K562 (cell line): ENCODE measurements around the gene YBX1. TPM values are rescaled to one million over a fixed set of nuclear protein-coding genes. Genes with fewer than 3 reads are reported as not detected.

Source experiments
- ATAC-seq: fragments of 200-7000 bp; cut with Tn5 transposase; 3 replicates; pipeline ENCODE4 v1.9.1; 2020; ENCODE audit warnings: moderate library complexity
- BruUV-seq: library from RNA; stranded (reverse); fragments of 400-500 nt; replicated peaks from 2 replicates; lab custom pipeline; 2021; lab: Mats Ljungman, UMichigan
- CTCF ChIA-PET: fragments of 300-600 bp; formaldehyde crosslinking; extraction: SDS; loops from one replicate; lab custom pipeline; 2021; ENCODE audit warnings: low intra/inter-chr PET ratio; lab: Yijun Ruan, JAX
- POLR2A ChIA-PET: fragments of 300-600, 350-650 bp; sonication (Branson Sonifier 250); formaldehyde crosslinking; extraction: SDS; loops from one replicate; lab custom pipeline; 2021; ENCODE audit warnings: antibody characterized with exemption, inconsistent platforms; lab: Yijun Ruan, JAX
- DNase-seq, 4 experiments: peaks; one replicate each; pipeline versions ENCODE4 v3.0.0 to v3.0.0-alpha.2; 2011 to 2018; ENCODE audit warnings: low spot score in 3 of 4, mixed read lengths in 3 of 4; ENCODE audit errors: extremely low read depth in 1 of 4
- FAIRE-seq: peaks from 2 replicates; lab custom pipeline; 2011; peaks lifted over from hg19 to GRCh38; lab: Jason Lieb, UNC
- H2AFZ ChIP-seq: 2 replicates; pipeline ENCODE4 v1.6.0; 2011; ENCODE audit warnings: low read depth, low read length, control low read depth, inconsistent platforms
- H3K27ac ChIP-seq: fragments of 200-600 bp; 3 replicates; pipeline ENCODE4 v1.8.0; 2011; ENCODE audit warnings: low read depth, mild to moderate bottlenecking, control low read depth, inconsistent platforms, low read length, moderate library complexity, mixed read lengths; ENCODE audit errors: extremely low read depth
- H3K27me3 ChIP-seq, 2 experiments: fragments of 300-600 bp in 1 of 2; 2 replicates in 1 of 2; 3 replicates in 1 of 2; pipeline versions ENCODE4 v1.6.0 to v1.8.0; 2011; ENCODE audit warnings: inconsistent platforms in 2 of 2, low read length in 2 of 2, mild to moderate bottlenecking in 1 of 2, mixed read lengths in 1 of 2, moderate library complexity in 1 of 2; ENCODE audit not compliant: control insufficient read depth in 2 of 2, insufficient read depth in 2 of 2
- H3K36me3 ChIP-seq: fragments of 300-600 bp; 3 replicates; pipeline ENCODE4 v1.8.0; 2011; ENCODE audit warnings: mild to moderate bottlenecking, low read length, inconsistent platforms; ENCODE audit not compliant: control insufficient read depth, insufficient read depth
- H3K4me1 ChIP-seq, 2 experiments: fragments of 200-600 bp in 1 of 2; replicated peaks in 1 of 2; 2 replicates in 1 of 2; 3 replicates in 1 of 2; pipeline versions ENCODE4 v1.5.1 to v1.8.0; 2011; ENCODE audit warnings: inconsistent platforms in 2 of 2, low read length in 2 of 2, mild to moderate bottlenecking in 1 of 2, mixed read lengths in 1 of 2, moderate library complexity in 1 of 2; ENCODE audit not compliant: control insufficient read depth in 2 of 2, insufficient read depth in 2 of 2
- H3K4me2 ChIP-seq: 2 replicates; pipeline ENCODE4 v1.6.1; 2011; ENCODE audit warnings: low read length, control low read depth, inconsistent platforms, mixed read lengths; ENCODE audit not compliant: insufficient read depth
- H3K4me3 ChIP-seq: fragments of 200-600 bp; sonication (generic), shearing (Covaris generic); 2 replicates; pipeline ENCODE4 v1.5.1; 2016; ENCODE audit warnings: control low read depth, inconsistent platforms
- H3K79me2 ChIP-seq: fragments of 200-600 bp; 3 replicates; pipeline ENCODE4 v1.8.0; 2011; ENCODE audit warnings: low read length, inconsistent platforms; ENCODE audit not compliant: control insufficient read depth, insufficient read depth
- H3K9ac ChIP-seq, 2 experiments: 2 replicates each; pipeline versions ENCODE4 v1.6.0 to v1.6.1; 2011; ENCODE audit warnings: low read depth in 2 of 2, low read length in 2 of 2, control low read depth in 1 of 2, inconsistent platforms in 1 of 2, mild to moderate bottlenecking in 1 of 2, mixed read lengths in 1 of 2; ENCODE audit not compliant: insufficient read depth in 1 of 2
- H3K9me1 ChIP-seq: one replicate; pipeline ENCODE4 v1.6.0; 2011; ENCODE audit warnings: inconsistent platforms, mild to moderate bottlenecking, low read length, moderate library complexity; ENCODE audit not compliant: control insufficient read depth, insufficient read depth
- H3K9me3 ChIP-seq: replicated peaks from 2 replicates; pipeline ENCODE4 v1.5.1; 2011; ENCODE audit warnings: low read depth, low read length, inconsistent platforms; ENCODE audit not compliant: control insufficient read depth, insufficient read depth
- H4K20me1 ChIP-seq: replicated peaks from 2 replicates; pipeline ENCODE4 v1.6.1; 2011; ENCODE audit warnings: low read length, inconsistent platforms, mixed read lengths; ENCODE audit not compliant: control insufficient read depth, insufficient read depth
- BRF1 ChIP-seq: IDR thresholded peaks from 3 replicates; pipeline ENCODE4 v1.6.1; 2011; ENCODE audit warnings: borderline replicate concordance, mild to moderate bottlenecking; ENCODE audit not compliant: insufficient read length; ENCODE audit errors: extremely low read depth
- CREBBP ChIP-seq: IDR thresholded peaks from one replicate; pipeline ENCODE4 v1.6.1; 2012; ENCODE audit warnings: low read depth, mild to moderate bottlenecking, control low read depth, inconsistent platforms, low read length
- FOXA3 ChIP-seq, 2 experiments: fragments of 450-650 bp in 1 of 2; sonication (generic) in 1 of 2; formaldehyde crosslinking; IDR thresholded peaks in 1 of 2; conservative IDR thresholded peaks in 1 of 2; 2 replicates each; pipeline versions ENCODE4 v1.4.0 to v1.8.0; 2020 to 2022; ENCODE audit warnings: mild to moderate bottlenecking in 2 of 2, missing genetic modification reagents in 1 of 2
- KLF6 ChIP-seq: fragments of 250-450 bp; sonication (Bioruptor Pico); IDR thresholded peaks from 2 replicates; pipeline ENCODE4 v1.4.0; 2020; ENCODE audit warnings: mild to moderate bottlenecking, moderate library complexity, borderline replicate concordance
- MAFF ChIP-seq: IDR thresholded peaks from 2 replicates; pipeline ENCODE4 v1.6.1; 2012; ENCODE audit warnings: low read length, improper control_type of control experiment
- NFIC ChIP-seq: fragments of 450-650 bp; IDR thresholded peaks from 2 replicates; pipeline ENCODE4 v1.6.1; 2017; ENCODE audit warnings: mild to moderate bottlenecking, inconsistent platforms
- NRF1 ChIP-seq, 2 experiments: fragments of 450-650 bp; IDR thresholded peaks in 1 of 2; conservative IDR thresholded peaks in 1 of 2; 2 replicates each; pipeline ENCODE4 v1.6.1; 2014; ENCODE audit warnings: mild to moderate bottlenecking in 2 of 2
- SNAPC5 ChIP-seq: fragments of 250-450 bp; sonication (Bioruptor Pico); IDR thresholded peaks from 2 replicates; pipeline ENCODE4 v1.8.0; 2021; ENCODE audit warnings: moderate library complexity, mild to moderate bottlenecking, inconsistent platforms
- STAT6 ChIP-seq: sonication (generic); formaldehyde crosslinking; IDR thresholded peaks from 2 replicates; pipeline ENCODE4 v1.8.1; 2023; ENCODE audit warnings: mild to moderate bottlenecking, missing genetic modification reagents
- ZC3H4 ChIP-seq: sonication (generic); formaldehyde crosslinking; IDR thresholded peaks from 2 replicates; pipeline ENCODE4 v1.9.0; 2021; ENCODE audit warnings: missing genetic modification reagents, borderline replicate concordance
- ZNF408 ChIP-seq: fragments of 250-450 bp; sonication (Bioruptor Pico); IDR thresholded peaks from 2 replicates; pipeline ENCODE4 v1.4.0; 2020; ENCODE audit warnings: low read depth, mild to moderate bottlenecking, moderate library complexity
- ZNF780A ChIP-seq: fragments of 250-450 bp; sonication (Bioruptor Pico); IDR thresholded peaks from 2 replicates; pipeline ENCODE4 v1.5.0; 2021; ENCODE audit warnings: mild to moderate bottlenecking
- WGBS: fragments of 100-300 bp; shearing (Covaris generic); methylation state at CpG from one replicate; pipeline ENCODE4 v1.1.6; 2016; ENCODE audit warnings: low coverage, mixed read lengths; ENCODE audit not compliant: insufficient coverage; ENCODE audit errors: missing lambda C conversion rate; 5-methylcytosine and 5-hydroxymethylcytosine counted together
- in situ Hi-C: fragments of 300-500 bp; cut with MboI; formaldehyde crosslinking; loops from 4 replicates; pipeline ENCODE4 v1.15.0; 2018; ENCODE audit warnings: inconsistent platforms, mixed read lengths
- intact Hi-C: fragments of 100-400 bp; cut with micrococcal nuclease; formaldehyde crosslinking; loops from 2 replicates; pipeline ENCODE4 v1.14.2; 2022
- polyA plus RNA-seq, 8 experiments: library from polyadenylated mRNA; depleted of rRNA in 4 of 8; stranded (reverse) in 5 of 8; unstranded in 3 of 8; fragments of >200 nt; fragmentation: Nextera tagmentation in 2 of 8; fragmentation: Illumina TruSeq in 1 of 8; extraction: Ambion mirVana in 2 of 8; extraction: Trizol in 1 of 8; gene quantifications; 2 replicates each; pipeline versions ENCODE4 v1.2.1 to v1.2.3, GENCODE V29; 2011 to 2014; ENCODE audit warnings: inconsistent platforms in 1 of 8, missing spikeins in 1 of 8
- total RNA-seq, 7 experiments: library from RNA; depleted of rRNA in 6 of 7; stranded (reverse); fragments of >200 nt in 6 of 7; fragmentation: Illumina TruSeq in 2 of 7; extraction: Trizol in 2 of 7; gene quantifications; 2 replicates each; pipeline versions ENCODE4 v1.2.1 to v1.2.3, GENCODE V29; 2011 to 2021; ENCODE audit warnings: low replicate concordance in 1 of 7

The YBX1 gene
- total and polyA plus RNA-seq, 9 of the 15 experiments (the other 6 are each of a cell fraction or from before 2014, with no cell fraction given), result 363 to 1,955 (median 1,216) TPM

GRCh38 chr1:42741706-42742105 is 59.5 kb downstream of the YBX1 start:
- no peaks in the 10 kb centered on the region for H3K9me1 ChIP-seq
- DNase-seq, result no peak
- no peaks in the 10 kb centered on the region for H3K9me3 ChIP-seq
- no peak for FAIRE-seq
- in situ Hi-C loops, result loop anchor here (10.0 to 25.0 kb wide), 2 partner anchors 154 to 397 kb away; no protein-coding TSS in a partner anchor
- peaks cover 11% of the 10 kb centered on the region; the same call in 2 of the 3 replicates for H3K36me3 ChIP-seq
- no peak overlapping the region for H3K4me3 ChIP-seq
- no peak for TF ChIP-seq NRF1 (conservative IDR thresholded peaks at IDR 0.05 in 1 of 2, IDR thresholded peaks at IDR 0.05 in 1 of 2)
- TF ChIP-seq ZNF780A, result no peak
- TF ChIP-seq CREBBP, result no peak
- no peak for TF ChIP-seq NFIC
- TF ChIP-seq BRF1, result no peak
- no peak for TF ChIP-seq FOXA3 (CRISPR knock-in tag; conservative IDR thresholded peaks at IDR 0.05 in 1 of 2, IDR thresholded peaks at IDR 0.05 in 1 of 2)
- no peak for TF ChIP-seq ZC3H4 (CRISPR knock-in tag)
- TF ChIP-seq MAFF, result no peak
- TF ChIP-seq ZNF408 (CRISPR knock-in tag), result no peak
- no peak for TF ChIP-seq KLF6 (CRISPR knock-in tag)
- TF ChIP-seq SNAPC5, result no peak
- no peak for TF ChIP-seq STAT6 (CRISPR knock-in tag)
- H3K79me2 ChIP-seq, result no peaks in the 10 kb centered on the region
- no TSS peak for BruUV-seq
- POLR2A ChIA-PET, result interaction anchor here (0.7 kb wide), 1 partner anchor 11 kb away, joined by 3 read pairs; no protein-coding TSS in a partner anchor
- peak overlapping the region in 1 of 2 experiments; percentile 23; a peak in 1 of 4 replicates for H3K9ac ChIP-seq
- CTCF ChIA-PET, result no interaction called here
- no peak for ATAC-seq
- peaks cover 5% of the 10 kb centered on the region; the same call in 1 of the 2 replicates for H4K20me1 ChIP-seq
- H3K27ac ChIP-seq, result no peak overlapping the region
- peaks cover 4 to 29% of the 10 kb centered on the region in 2 experiments; a peak in 4 of 5 replicates for H3K27me3 ChIP-seq
- H3K4me1 ChIP-seq, result peaks cover 0 to 26% of the 10 kb centered on the region in 2 experiments; a peak in 2 of 5 replicates
- no peak overlapping the region for H3K4me2 ChIP-seq
- H2AFZ ChIP-seq, result no peak overlapping the region
- 35% methylated on average over 3 of the region's 4 CpGs for WGBS
- intact Hi-C loops, result no loop called here
